ENCODE data around the gene F8. TPM values are rescaled to one million over a fixed set of nuclear protein-coding genes. Genes with fewer than 3 reads are reported as not detected.

F8 gene
- total and polyA plus RNA-seq, 8 donors = 4.1 to 27.4 (median 5.2) TPM

DNA sequence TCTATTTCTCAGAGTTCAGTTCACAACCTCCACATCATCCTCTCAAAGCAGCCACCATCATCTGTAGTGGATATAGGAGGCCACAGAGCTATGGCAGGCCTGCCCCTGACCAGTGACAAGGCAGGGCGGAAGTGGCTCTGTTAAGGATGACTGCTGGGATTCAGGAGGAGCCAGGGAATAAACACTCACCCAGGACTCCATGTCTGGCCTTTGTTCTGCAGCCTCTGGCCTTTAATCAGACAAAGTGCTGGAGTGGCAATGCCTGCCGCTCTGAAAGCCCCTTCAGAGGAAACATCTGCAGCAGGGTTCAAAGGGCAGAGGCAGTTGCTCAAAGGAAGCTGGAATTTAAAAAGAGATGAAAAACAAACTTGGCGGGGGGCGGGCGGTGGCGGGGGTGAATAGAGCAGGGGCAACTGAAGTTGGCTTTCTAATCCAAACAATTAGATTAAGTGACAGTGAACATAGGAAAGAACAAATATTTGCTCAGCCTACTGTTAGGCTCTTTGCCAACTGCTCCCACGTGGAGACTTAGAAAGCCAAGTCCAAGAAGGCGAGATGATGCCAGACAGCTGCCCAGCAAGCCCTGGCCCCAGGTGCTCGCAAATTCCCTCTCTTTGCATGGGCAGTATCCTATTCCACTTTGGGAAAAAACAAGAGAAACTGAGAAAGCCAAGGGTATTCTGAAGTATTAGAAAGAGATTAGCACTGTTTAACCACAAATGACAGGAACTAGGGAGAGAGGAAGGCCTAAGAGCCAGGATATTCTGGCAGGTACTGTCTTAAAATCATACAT lies 222.8 kb downstream of the F8 start:
- Histone ChIP-seq H3K4me1 (peaks cover 7 to 27% of the 10 kb centered on the region in 2 donors), H3K27ac (peak overlapping the region; percentile 42 to 90), H3K27me3 (no peaks in the 10 kb centered on the region), H3K36me3 (no peaks in the 10 kb centered on the region), H3K4me3 (no peak overlapping the region), H3K9me3 (no peaks in the 10 kb centered on the region)
- ATAC-seq (peak; percentile 42), DNase-seq (peak in 2 of 4 donors; percentile 19 to 28)
- intact Hi-C loops (cut with DNase I) = no loop called here
- TF ChIP-seq, protein P1, sequence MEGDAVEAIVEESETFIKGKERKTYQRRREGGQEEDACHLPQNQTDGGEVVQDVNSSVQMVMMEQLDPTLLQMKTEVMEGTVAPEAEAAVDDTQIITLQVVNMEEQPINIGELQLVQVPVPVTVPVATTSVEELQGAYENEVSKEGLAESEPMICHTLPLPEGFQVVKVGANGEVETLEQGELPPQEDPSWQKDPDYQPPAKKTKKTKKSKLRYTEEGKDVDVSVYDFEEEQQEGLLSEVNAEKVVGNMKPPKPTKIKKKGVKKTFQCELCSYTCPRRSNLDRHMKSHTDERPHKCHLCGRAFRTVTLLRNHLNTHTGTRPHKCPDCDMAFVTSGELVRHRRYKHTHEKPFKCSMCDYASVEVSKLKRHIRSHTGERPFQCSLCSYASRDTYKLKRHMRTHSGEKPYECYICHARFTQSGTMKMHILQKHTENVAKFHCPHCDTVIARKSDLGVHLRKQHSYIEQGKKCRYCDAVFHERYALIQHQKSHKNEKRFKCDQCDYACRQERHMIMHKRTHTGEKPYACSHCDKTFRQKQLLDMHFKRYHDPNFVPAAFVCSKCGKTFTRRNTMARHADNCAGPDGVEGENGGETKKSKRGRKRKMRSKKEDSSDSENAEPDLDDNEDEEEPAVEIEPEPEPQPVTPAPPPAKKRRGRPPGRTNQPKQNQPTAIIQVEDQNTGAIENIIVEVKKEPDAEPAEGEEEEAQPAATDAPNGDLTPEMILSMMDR (IDR thresholded peaks at IDR 0.05) = no peak

DNA sequence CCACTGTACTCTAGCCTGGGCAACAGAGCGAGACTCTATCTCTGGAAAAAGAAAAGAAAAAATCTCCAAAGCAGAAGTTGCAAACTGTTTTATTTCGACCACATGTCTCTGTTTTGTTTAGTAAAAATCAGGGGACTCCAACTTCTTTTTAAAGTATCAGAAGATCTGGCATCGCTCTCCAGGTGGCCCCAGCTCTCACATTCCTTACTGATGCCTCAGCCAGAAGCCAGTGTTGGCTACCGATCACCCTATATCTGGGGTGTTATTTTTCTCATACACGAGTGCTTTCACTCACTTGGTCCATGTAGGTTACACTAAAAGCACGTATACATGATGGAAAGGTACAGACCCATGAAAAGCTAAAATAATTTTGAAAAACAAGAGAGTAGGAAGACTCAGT lies 225.5 kb downstream of the F8 start:
- H3K27ac ChIP-seq = peak overlapping the region in 1 of 2 donors; percentile 8
- no peaks in the 10 kb centered on the region for H3K27me3 ChIP-seq
- no peak for ATAC-seq
- intact Hi-C loops (cut with DNase I) = no loop called here
- H3K36me3 ChIP-seq = no peaks in the 10 kb centered on the region
- no peak for DNase-seq
- no peaks in the 10 kb centered on the region for H3K9me3 ChIP-seq
- H3K4me3 ChIP-seq = no peak overlapping the region
- TF ChIP-seq, protein P1 (IDR thresholded peaks at IDR 0.05) = no peak
- H3K4me1 ChIP-seq = peaks cover 7 to 26% of the 10 kb centered on the region in 2 donors

DNA sequence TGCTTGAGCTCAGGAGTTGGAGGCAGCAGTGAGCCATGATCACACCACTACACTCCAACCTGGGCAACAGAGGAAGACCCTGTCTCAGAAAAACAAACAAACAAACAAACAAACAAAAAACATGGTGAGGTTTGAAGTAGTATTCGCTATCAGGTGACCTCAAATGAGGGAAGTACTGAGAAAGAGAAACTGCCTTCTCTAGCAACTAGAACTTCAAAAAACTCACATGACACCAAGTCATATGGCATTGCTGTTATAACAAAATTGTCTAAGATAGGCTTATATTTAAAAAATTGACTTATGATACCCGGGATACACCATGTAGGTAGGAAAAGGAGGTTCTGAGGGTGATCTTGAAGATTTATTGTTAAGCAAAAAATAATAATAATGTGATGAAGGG lies 227.5 kb downstream of the F8 start:
- Histone ChIP-seq H3K27me3 (no peaks in the 10 kb centered on the region), H3K4me3 (no peak overlapping the region), H3K4me1 (peaks cover 7 to 23% of the 10 kb centered on the region in 2 donors), H3K27ac (peak overlapping the region in 1 of 2 donors; percentile 75), H3K9me3 (no peaks in the 10 kb centered on the region), H3K36me3 (no peaks in the 10 kb centered on the region)
- DNase-seq (no peak), ATAC-seq (no peak)
- TF ChIP-seq, protein P1 (IDR thresholded peaks at IDR 0.05) = no peak
- intact Hi-C loops (cut with DNase I) = no loop called here

DNA sequence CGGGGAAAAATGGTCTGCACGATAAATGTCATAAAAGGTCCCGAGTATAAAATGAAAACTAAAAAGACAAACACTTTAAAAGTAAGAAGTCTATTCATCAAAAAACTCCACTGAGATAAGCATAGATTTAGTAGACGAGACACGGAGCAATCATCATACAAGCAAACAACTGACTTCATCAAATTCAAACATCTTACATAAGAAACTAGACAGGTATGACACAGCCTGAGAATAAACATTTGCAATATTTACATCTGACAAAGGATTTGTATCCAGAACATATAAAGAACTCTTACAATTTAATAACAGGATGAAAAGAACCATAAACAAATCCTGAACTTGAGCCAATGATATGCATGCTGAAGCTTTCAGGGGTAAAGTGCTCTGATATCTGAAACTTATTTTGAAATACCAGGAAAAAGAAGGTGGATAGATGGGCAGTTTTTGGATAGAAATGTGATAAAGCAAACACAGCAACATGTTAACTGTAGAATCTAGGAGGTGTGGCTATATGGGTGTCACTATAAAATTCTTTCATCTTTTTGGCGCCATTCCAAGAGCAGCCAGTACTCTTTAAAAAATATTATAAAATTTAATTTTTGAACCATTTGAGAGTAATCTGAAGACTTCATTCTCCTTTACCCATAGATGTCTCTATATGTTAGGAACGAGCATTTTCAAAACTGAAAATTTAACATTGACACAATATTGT lies 229.3 kb downstream of the F8 start:
- peaks cover 0 to 7% of the 10 kb centered on the region in 2 donors for H3K4me1 ChIP-seq
- TF ChIP-seq, protein P1 (IDR thresholded peaks at IDR 0.05) = no peak
- no peaks in the 10 kb centered on the region for H3K36me3 ChIP-seq
- H3K27me3 ChIP-seq = no peaks in the 10 kb centered on the region
- no peak overlapping the region for H3K4me3 ChIP-seq
- intact Hi-C loops (cut with DNase I) = no loop called here
- DNase-seq = no peak
- H3K9me3 ChIP-seq = no peaks in the 10 kb centered on the region
- no peak for ATAC-seq
- no peak overlapping the region for H3K27ac ChIP-seq

DNA sequence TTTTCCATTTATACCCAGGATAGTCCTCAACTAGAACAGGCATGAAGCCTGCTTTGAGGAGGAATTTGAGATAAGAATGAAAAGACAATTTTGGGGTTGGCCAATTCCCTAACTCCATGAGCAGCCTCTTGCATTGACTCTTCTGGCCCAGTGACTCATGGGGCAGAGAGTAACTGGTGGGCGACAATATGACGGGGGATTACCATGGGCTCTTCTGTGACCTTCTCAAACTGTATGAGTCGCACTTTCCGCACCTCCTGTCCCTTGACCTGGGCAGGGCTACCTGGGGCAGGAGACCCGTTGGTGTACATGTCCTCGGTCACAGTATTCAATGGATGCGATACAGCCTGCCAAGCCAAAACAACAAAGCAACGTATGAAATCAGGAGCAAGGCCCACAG lies 230.6 kb downstream of the F8 start:
- no peaks in the 10 kb centered on the region for H3K27me3 ChIP-seq
- H3K36me3 ChIP-seq = no peaks in the 10 kb centered on the region
- no peak overlapping the region for H3K27ac ChIP-seq
- ATAC-seq (no peak), DNase-seq (no peak)
- H3K4me3 ChIP-seq = no peak overlapping the region
- no peaks in the 10 kb centered on the region for H3K9me3 ChIP-seq
- intact Hi-C loops (cut with DNase I) = no loop called here
- TF ChIP-seq, protein P1 (IDR thresholded peaks at IDR 0.05) = no peak
- peaks cover 0 to 5% of the 10 kb centered on the region in 2 donors for H3K4me1 ChIP-seq

All from left lung (tissue), 10 donors.